Midbrain (tissue), 1 donor: Measurements from ENCODE around the gene TGFB3.
A peak's percentile ranks its signal among the peaks of the same experiment; 100 is the strongest.
"Not testable (repeated sequence)": the region's sequence is repeated elsewhere in the genome, so short reads cannot be mapped to it uniquely, and the experiment has no call there.

Source experiments
- DNase-seq: peaks from one replicate; lab custom pipeline; 2025; lab: John Stamatoyannopoulos, UW

TGFB3 gene

DNA sequence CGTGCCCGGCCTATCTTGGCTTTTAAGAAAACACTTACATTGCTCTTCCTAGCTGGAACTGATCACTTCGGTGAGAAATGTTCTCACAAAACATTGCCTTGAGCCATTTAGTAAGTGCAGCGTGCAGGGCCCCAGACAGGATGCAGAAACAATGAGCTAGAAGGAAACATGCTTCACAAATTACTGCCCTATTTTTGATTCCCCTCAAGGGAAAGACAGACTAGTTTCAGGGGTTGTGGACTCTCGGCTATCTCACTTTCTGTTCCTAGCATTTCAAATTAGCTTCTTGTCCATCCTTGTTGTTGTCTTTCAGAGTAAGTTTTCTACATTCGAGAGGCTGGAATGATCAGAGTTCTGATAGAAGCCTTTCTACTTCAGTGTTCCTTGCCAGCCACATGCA lies 21.6 kb downstream of the TGFB3 start:
- no peak for DNase-seq

DNA sequence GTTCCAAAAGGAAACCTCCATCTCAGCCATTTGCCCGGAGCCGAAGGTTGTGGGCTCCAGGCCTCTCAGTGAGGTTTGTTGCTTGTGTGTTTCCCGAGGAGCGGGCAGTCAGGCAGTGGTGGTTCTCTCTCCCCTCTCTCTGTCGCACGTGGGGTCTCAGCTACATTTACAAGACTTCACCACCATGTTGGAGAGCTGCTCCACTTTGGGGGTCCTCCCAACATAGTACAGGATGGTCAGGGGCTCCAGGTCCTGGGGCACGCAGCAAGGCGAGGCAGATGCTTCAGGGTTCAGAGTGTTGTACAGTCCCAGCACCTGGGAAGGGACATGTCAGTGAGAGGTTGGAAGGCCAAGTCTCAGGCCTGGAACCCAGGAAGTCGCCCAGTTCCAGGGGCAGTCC lies 22.8 kb downstream of the TGFB3 start:
- no peak for DNase-seq

DNA sequence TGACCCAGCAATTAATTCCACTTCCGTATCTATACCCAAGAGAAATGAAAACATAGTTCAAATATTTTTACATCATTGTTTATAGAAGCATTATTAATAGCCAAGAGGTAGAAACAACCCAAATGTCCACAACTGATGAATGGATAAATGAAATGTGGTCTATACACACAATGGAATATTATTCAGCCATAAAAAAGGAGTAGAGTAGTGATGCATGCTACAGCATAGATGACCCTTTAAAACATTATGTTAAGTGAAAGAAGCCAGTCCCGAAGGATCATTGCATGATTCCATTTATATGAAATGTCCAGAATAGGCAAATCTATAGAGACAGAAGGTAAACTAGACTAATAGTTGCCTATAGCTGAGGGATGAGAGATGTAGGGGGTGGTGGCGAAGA lies 29.3 kb downstream of the TGFB3 start:
- DNase-seq: no peak

DNA sequence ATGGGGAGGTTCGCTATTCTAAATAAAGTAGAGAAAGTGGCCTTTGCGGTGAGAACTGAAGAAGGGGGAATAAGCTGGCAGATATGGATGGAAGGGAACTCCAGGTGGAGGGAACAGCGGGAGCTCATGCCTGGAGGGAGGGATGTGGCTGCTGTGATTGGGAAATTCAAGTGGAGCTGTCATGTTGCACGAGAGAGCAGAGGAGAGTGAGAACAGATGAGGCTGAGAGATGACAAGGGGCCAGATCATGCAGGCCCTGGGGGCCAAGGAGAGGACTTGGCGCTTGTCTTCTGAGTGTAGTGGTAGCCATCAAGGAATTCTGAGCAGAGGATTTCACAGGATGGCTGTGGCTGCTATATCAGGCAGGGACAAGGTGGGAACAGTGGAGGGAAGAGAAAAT lies 35.0 kb downstream of the TGFB3 start:
- DNase-seq: no peak

DNA sequence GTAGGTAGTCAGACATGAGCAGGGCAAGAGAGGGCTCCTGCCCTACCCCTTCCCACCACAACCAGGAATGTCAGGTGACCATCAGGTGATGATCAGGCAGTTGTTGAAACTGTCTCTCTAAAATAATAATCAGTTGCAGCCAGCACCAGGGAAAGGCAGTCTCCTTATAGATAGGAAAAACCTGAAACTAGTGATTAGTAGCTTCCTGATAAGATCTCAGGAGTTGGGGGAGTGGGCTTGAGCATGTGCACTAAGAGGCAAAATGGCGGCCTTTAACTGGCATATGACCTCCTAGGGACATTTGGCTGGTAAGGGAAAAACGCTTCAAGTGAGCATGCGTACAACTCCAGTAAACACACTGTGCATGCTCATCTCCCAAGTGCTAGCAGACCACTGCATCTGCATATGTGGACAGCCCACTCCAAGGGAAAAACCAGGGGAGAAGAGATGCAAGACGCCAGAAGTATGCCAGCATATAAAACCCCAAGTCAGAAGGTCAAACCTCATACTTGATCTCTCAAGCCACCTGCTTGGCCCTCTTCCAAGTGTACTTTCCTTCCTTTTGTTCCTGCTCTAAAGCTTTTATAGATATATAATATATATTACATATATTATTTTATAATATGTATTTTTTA lies 37.1 kb downstream of the TGFB3 start:
- no peak for DNase-seq

DNA sequence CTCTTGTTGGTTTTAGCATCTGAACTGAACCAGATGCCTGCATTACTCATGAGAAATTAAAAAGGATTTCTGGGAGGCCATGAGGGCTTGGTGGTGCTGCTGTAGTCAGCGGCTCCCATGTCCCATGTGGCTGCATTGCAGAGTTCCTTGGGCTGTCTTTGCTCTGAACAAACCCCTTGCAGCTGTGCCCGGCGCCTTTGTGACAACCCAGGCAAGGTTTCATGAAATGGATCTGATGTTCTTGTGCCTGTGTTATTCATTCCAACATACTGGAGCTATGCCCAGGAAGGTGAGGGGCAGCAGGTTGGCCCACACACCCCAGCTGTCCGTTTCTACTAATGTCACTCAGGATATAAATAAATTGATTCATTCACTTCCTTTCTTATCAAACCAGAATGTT lies 40.8 kb downstream of the TGFB3 start:
- DNase-seq: no peak

DNA sequence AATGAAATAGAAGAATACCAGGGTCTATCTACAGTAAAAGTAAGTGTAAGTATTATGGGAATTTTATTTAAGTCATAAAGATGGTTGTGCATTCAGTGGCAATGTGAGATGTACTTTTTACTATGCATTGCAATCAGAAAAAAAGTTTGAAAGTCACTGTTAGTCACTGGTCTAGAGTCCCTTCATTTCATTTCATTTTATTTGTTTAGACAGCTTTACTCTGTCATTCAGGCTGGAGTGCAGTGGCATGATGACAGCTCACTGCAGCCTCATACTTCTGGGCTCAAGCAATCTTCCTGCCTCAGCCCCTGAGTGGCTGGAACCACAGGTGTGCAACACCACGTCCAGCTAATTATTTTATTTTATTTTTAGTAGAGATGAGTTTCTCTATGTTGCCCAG lies 42.6 kb downstream of the TGFB3 start:
- DNase-seq: no peak

DNA sequence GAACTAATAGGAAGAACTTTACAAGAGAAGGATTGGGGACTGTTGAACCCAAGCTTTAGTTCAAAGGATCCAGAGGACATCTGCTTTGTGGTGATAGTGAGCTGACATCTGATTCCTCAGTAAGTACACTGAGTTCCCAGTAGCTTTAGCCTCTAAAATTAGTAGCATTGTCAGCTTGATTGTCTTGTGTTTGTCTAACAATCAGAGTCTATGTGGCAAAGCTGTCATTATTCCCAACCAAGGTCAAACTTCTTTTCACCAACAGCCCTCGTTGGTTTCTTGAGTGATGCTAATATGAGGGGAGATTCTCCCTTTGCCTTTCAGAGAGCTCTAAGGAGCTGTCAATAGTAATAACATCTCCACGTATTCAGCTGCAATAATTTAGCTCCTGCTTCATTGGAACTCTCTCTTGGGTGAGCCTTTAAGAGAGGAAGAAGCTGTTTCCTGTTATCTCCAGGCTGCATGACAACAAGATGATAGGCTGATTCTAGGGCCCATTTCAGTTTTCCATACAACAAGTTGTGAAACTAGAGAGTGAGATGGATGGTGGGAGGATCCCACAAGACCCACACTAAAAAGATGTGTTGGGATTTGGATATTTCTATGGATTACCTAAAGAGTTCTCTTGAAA lies 46.7 kb downstream of the TGFB3 start:
- peak; percentile 81 for DNase-seq

DNA sequence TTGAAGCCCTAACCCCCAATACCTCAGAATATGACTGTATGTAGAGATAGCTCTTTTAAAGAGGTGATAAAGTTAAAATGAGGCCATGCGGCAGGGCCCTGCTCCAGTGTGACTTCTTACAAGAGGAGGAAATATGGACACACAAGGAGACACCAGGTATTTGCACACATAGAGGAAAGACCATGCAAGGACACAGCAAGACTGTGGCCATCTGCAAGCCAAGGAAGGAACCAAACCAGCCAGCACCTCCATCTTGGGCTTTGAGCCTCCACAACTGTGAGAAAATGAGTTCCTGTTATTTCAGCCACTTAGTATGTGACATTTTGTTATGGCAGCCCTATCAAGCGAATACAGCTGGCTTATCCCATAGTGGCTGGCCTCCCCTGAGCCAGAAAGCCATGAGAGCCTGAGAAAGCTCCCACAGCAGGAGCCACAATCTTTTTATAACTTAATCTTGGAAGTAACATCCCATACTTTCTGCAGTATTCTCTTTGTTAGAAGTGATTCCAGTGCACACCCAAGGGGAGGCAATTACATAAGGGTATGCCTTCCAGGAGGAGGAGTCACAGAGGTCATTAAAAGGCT lies 48.0 kb downstream of the TGFB3 start:
- DNase-seq: no peak

DNA sequence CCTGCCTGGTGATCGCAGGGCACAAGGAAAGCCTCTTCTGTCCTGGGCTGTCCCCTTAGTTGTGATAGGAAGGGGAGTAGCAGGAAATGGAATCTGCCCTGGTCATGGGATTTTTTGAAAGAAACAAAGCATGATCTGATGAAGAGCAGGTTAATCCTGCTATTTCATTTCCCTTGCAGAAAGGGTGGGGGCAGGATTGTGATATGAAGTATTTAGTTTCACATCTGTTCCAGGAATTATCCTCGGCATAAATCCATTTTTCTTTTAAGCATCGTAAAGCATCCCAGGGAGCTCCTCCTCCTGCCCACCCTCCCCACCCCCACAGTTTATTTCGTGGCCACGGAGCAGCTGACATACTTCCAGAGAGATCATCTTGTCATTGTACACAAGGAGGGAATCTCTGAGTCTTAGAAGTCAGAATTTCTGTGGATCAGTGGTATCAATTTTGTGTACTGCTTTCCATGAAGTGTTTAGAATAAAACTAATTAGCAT lies 53.1 kb downstream of the TGFB3 start:
- no peak for DNase-seq

DNA sequence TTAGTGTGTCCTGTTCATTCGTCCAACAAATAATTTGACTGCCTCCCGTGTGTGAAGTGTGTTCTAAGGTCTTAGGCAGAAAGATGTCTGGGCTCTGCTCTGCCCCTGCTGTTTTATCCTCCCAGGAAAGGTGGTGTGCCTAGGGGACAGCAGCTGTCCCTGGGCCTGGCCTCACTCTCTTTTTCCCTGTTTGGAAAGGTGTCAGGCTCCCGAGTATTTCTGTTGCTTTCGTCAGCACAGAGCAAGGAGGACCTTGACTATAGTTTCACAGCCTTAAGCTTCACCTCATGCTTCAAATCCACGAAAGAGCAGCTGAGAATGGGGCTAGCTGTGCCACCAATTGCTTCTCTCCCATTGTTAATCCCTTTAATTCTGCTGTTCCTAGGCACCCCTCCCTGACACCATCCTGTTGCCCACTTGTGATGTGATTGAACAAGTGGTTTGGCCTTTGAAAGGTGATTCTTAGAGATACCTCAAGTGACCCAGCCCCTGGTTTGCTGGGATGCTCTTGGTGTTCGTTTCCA lies 54.2 kb downstream of the TGFB3 start:
- no peak for DNase-seq

DNA sequence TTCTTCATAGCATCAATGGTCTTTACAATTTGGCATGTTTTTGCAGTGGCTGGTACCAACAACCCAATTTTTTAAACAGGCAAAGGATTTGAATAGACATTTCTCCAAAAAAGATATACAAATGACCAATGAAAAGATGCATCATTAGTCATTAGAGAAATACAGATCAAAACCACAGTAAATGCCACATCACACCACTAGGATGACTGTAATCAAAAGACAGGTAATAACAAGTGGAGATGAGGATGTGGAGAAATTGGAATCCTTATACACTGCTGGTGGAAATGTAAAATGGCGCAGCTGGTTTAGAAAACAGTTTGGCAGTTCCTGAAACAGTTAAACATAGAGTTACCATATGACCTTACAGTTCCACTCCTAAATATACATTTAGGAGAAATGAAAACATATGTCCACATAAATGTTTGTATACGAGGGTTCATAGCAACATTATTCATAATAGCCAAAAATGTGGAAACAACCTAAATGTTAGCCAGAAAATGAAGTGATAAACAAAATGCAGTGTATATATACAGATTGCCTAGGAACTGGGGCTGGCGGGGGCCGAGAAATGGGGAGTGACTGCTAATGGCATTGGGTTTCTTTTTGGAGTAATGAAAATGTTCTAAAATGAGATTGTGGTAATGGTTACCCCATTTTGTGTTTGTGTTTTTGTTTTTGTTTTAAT lies 55.2 kb downstream of the TGFB3 start:
- no peak for DNase-seq

DNA sequence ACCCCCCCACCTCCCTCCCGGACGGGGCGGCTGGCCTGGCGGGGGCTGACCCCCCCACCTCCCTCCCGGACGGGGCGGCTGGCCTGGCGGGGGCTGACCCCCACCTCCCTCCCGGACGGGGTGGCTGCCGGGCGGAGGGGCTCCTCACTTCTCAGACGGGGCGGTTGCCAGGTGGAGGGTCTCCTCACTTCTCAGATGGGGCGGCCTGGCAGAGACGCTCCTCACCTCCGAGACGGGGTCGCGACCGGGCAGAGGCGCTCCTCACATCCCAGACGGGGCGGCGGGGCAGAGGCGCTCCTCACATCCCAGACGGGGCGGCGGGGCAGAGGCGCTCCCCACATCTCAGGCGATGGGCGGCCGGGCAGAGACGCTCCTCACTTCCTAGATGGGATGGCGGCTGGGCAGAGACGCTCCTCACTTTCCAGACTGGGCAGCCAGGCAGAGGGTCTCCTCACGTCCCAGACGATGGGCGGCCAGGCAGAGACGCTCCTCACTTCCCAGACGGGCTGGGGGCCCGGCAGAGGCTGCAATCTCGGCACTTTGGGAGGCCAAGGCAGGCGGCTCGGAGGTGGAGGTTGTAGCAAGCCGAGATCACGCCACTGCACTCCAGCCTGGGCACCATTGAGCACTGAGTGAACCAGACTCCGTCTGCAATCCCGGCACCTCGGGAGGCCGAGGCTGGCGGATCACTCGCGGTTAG lies 56.5 kb downstream of the TGFB3 start:
- not testable (repeated sequence) for DNase-seq

DNA sequence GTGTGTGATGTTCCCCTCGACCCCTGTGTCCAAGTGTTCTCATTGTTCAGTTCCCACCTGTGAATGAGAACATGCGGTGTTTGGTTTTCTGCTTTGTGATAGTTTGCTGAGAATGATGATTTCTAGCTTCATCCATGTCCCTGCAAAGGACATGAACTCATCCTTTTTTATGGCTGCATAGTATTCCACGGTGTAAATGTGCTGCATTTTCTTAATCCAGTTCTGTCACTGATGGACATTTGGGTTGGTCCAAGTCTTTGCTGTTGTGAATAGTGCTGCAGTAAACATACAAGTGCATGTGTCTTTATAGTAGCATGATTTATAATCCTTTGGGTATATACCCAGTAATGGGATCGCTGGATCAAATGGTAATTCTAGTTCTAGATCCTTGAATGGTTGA lies 61.4 kb downstream of the TGFB3 start:
- not testable (repeated sequence) for DNase-seq

DNA sequence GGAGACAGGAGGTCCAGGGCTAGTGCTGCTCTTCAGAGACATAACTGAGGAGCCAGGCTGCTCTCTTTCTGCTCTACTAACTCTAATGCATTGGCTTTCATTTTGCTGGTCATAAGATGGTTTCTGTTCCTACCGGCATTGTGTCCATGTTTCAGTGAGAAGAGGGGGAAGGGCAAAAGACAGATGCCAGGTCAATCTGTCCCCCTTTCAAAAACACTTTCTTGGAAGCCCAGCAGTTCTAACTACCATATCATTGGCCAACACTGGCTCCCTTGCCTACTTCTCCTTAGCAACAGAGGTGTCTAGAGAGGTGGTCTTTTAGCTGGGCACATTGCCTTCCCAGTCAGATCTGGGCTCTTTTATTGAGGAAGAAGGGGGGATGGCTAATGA lies 63.9 kb downstream of the TGFB3 start:
- no peak for DNase-seq

DNA sequence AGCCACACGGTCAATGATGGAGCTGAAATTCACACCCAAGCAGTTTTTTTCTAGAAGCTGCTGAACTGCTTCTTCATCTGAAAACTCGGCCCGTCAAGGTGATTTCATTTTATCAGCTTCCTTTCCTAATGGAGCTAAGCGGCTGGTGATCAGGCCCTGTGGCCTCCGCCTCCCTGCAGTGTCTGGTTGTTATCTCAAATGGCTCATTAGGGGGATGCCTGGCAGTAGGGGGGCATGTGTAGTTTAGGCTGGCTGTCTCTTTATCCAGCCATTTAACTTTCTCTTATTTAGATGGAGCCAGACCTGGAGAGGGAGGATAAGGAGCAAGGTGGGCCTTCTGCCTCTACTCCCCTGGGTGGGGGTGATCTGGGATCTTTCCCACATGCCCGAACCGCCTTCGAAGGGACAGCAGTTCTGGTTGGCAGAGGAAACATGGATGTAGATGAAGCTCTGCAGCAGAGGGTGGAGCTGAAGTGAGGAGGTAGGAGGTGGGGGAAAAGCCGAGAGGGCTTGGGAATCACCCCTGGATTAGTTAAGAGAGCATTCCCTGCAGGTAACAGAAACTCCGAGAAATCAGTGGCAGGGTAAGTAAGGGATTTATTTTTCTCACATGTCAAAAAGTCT lies 64.4 kb downstream of the TGFB3 start:
- no peak for DNase-seq

DNA sequence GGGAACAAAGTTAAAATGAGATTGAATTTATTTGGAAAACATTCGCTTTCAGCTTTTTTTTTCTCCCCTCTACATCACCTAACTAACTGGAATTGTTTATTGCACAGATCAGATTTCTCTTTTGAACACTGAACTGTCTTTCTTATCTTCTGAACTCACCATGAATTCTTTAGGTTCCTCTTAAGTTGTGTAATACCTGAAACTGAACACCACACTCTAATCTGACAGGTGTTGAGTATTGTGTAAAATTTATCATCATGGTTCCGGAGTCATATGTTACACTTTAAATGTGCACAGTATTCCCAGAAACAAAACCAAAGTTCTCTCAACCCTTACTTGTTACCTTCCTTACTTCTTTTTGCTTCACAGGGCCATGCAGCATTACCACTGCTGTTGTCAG lies 66.8 kb downstream of the TGFB3 start:
- DNase-seq: no peak

DNA sequence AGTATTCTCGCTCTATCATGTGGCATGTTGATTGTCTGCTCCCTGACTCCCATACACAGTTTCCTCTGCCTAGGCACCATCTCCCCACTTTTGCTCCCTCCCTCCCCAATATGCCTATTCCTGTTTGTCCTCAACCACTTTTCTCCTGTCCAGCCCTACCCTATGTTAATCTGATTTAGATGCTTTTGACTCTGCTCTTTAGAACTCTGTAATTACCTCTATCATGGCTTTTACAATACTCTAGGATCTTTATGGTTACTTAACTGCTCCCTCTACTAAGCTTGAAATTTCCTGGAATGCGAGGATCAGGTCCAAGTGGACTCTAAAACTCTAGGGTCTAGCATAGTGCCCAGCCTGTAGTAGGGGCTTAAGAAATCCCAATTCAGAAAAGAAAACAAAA lies 68.6 kb downstream of the TGFB3 start:
- no peak for DNase-seq

DNA sequence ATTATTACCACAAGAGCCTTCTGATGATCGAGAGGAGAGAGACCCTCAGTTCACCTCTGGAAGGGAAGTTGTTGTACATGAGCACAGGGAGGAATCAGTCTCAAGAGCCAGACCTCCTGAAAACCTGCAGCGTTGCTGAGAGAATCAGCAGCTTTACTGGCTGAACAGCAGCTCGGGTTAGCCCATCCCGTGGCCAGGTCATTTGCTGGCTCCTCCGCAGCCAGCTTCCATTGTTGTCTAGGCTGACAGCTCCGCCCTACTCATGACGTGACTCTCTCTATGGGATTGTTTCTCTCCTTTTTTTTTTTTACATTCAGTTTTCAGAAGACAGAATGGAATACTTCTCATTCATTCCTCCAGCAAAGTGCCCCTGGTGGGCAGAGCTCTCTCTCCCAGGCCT lies 69.9 kb downstream of the TGFB3 start:
- DNase-seq: peak; percentile 71

DNA sequence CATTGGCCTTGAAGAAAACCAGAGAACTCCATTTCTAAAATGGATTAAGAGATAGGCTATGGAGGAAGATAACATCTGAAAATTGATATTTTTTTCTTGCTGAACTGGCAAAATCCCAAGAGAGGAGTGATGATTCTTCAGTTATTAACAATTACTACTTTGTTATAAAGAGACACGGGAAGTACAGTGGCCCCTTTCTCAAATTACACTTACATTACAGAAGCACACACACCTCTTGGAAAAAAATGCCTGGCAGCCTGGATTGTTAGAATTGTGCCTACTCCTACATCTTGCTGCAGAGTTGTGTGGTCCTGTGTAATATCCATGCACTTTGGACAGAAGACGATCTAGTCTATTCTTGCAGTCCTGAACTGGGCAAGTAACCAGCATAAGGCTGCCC lies 71.7 kb downstream of the TGFB3 start:
- no peak for DNase-seq

DNA sequence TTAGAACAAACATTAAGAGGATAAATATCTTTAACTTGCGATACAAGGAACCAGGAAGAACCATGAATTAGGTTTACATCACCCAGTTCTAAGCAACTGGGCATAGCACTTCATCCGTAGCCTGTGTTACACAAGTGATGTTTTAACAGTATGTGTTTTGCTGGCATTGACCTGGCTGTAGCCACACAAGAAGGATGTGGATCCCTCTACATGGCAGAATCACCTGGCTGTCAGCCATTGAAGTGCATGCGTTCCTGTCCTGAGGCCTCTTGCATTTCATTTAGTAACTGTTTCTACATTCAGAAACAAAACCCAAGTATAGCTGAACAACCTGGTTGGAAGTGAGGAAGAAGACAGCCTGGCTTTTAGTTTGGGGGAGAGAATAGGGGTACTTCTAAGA lies 72.2 kb downstream of the TGFB3 start:
- DNase-seq: no peak
